Measurements from ENCODE around the gene TMBIM6. TPM values are rescaled to one million over a fixed set of nuclear protein-coding genes. Genes with fewer than 3 reads are reported as not detected.

The TMBIM6 gene
- polyA plus RNA-seq, 2 of the 4 experiments (the other 2 are of a cell fraction), result 331 to 1,255 TPM

GRCh38 chr12:49804821-49805220, 63.5 kb downstream of the TMBIM6 start:
- no peak for DNase-seq (ENCODE audit: low read depth in 1 of 2, low spot score in 1 of 2)
- 91% methylated on average over 10 of the region's 10 CpGs for WGBS (ENCODE audit: missing lambda C conversion rate)
- ATAC-seq, result no peak
- ChIA-PET POLR2A (no interaction called here), CTCF (interaction anchor here (1.1 to 8.1 kb wide), 6 partner anchors 11 to 63 kb away, joined by 3 to 43 read pairs (median 4); partner anchors contain the start of gene TMBIM6)
- Histone ChIP-seq H3K4me3 (no peak overlapping the region), H3K4me1 (0 out of 3 replicates have a peak, but pooled peaks cover 6% of the 10 kb centered on the region), H3K9me3 (no peaks in the 10 kb centered on the region), H3K27ac (no peak overlapping the region), H3K4me2 (no peak overlapping the region)
- no peak for FAIRE-seq
- TF ChIP-seq ATOH8 (CRISPR knock-in tag; IDR thresholded peaks at IDR 0.05; ENCODE audit: low read depth), result no peak
- TF ChIP-seq EHF (CRISPR knock-in tag; IDR thresholded peaks at IDR 0.05), result no peak
- TF ChIP-seq POLR2AphosphoS2 (conservative IDR thresholded peaks at IDR 0.05; ENCODE audit: low read length), result no peak
- TF ChIP-seq EHMT2 (IDR thresholded peaks at IDR 0.05; ENCODE audit: low read depth), result no peak
- TF ChIP-seq JUNB (IDR thresholded peaks at IDR 0.05), result no peak

GRCh38 chr12:49805409-49805808, 64.1 kb downstream of the TMBIM6 start:
- no peak for TF ChIP-seq HEYL (CRISPR knock-in tag; IDR thresholded peaks at IDR 0.05)
- TF ChIP-seq NPAS2 (CRISPR knock-in tag; IDR thresholded peaks at IDR 0.05; ENCODE audit: borderline replicate concordance), result no peak
- no peak for TF ChIP-seq JUNB (IDR thresholded peaks at IDR 0.05)
- TF ChIP-seq CHD4 (IDR thresholded peaks at IDR 0.05; ENCODE audit: borderline replicate concordance), result no peak
- ChIA-PET CTCF (interaction anchor here (1.1 to 8.1 kb wide), 4 partner anchors 15 to 61 kb away, joined by 3 to 43 read pairs (median 7); no protein-coding TSS in a partner anchor), POLR2A (no interaction called here)
- no peak for DNase-seq (ENCODE audit: low read depth in 1 of 2, low spot score in 1 of 2)
- WGBS (ENCODE audit: missing lambda C conversion rate), result 81% methylated on average over 5 of the region's 5 CpGs
- Histone ChIP-seq H3K4me3 (no peak overlapping the region), H3K9me3 (no peaks in the 10 kb centered on the region), H3K27ac (no peak overlapping the region), H3K4me1 (0 out of 3 replicates have a peak, but pooled peaks cover 6% of the 10 kb centered on the region), H3K4me2 (no peak overlapping the region)
- ATAC-seq, result no peak
- FAIRE-seq, result no peak

- TF ChIP-seq RCOR1 (IDR thresholded peaks at IDR 0.05; ENCODE audit: low read depth, low read length), result no peak
- TF ChIP-seq POLR2A (IDR thresholded peaks at IDR 0.05; ENCODE audit: low read length), result no peak
- no peak for TF ChIP-seq CHD4 (IDR thresholded peaks at IDR 0.05; ENCODE audit: borderline replicate concordance)
- TF ChIP-seq RAD21 (conservative IDR thresholded peaks at IDR 0.05 in 1 of 2, IDR thresholded peaks at IDR 0.05 in 1 of 2), result no peak
- TF ChIP-seq HMGXB4 (CRISPR knock-in tag; IDR thresholded peaks at IDR 0.05; ENCODE audit: borderline replicate concordance), result no peak
- TF ChIP-seq ESRRA (IDR thresholded peaks at IDR 0.05; ENCODE audit: borderline replicate concordance, low read length), result no peak
- TF ChIP-seq CEBPB (IDR thresholded peaks at IDR 0.05), result no peak
- no peak for TF ChIP-seq HOXB5 (CRISPR knock-in tag; IDR thresholded peaks at IDR 0.05)
- TF ChIP-seq MAFK (IDR thresholded peaks at IDR 0.05; ENCODE audit: partially characterized antibody), result no peak
- no peak for TF ChIP-seq HDAC2 (IDR thresholded peaks at IDR 0.05)
- TF ChIP-seq EHF (CRISPR knock-in tag; IDR thresholded peaks at IDR 0.05), result no peak
- no peak for TF ChIP-seq GATA3 (IDR thresholded peaks at IDR 0.05; ENCODE audit: borderline replicate concordance)
- no peak for TF ChIP-seq CBX2 (IDR thresholded peaks at IDR 0.05; ENCODE audit: borderline replicate concordance, low read depth)
- no peak for TF ChIP-seq ATOH8 (CRISPR knock-in tag; IDR thresholded peaks at IDR 0.05; ENCODE audit: low read depth)
- TF ChIP-seq SMC3 (IDR thresholded peaks at IDR 0.05), result no peak
- no peak for TF ChIP-seq TFCP2L1 (CRISPR knock-in tag; IDR thresholded peaks at IDR 0.05)
- no peak for TF ChIP-seq EHMT2 (IDR thresholded peaks at IDR 0.05; ENCODE audit: low read depth)
- no peak for TF ChIP-seq MYC (IDR thresholded peaks at IDR 0.05; ENCODE audit: borderline replicate concordance, low read length)
- no peak for TF ChIP-seq EP300 (IDR thresholded peaks at IDR 0.05)
- TF ChIP-seq SREBF2 (IDR thresholded peaks at IDR 0.05), result no peak
- H3K4me1 ChIP-seq, result no peaks in the 10 kb centered on the region
- no peak for ATAC-seq
- no peak for FAIRE-seq
- no peak overlapping the region for H3K4me2 ChIP-seq
- ChIA-PET POLR2A (no interaction called here), CTCF (interaction anchor here (1.5 kb wide), 1 partner anchor 29 kb away, joined by 5 read pairs; no protein-coding TSS in a partner anchor)
- DNase-seq (ENCODE audit: low read depth in 1 of 2, low spot score in 1 of 2), result no peak
- 84% methylated on average over 7 of the region's 7 CpGs for WGBS (ENCODE audit: missing lambda C conversion rate)
- H3K4me3 ChIP-seq, result no peak overlapping the region
- no peak overlapping the region for H3K27ac ChIP-seq
- H3K9me3 ChIP-seq, result no peaks in the 10 kb centered on the region
Observed at GRCh38 chr12:49806321-49806813, 65.0 kb downstream of the TMBIM6 start.

Measured in A549 (cell line).